AG04449 (cell line): ENCODE data around the gene PI4KB.
A peak's percentile ranks its signal among the peaks of the same experiment; 100 is the strongest.

Experiments
- CTCF ChIA-PET: fragments of 350-600 bp; formaldehyde crosslinking; extraction: SDS; loops from one replicate; lab custom pipeline; 2021; ENCODE audit warnings: antibody characterized with exemption; lab: Yijun Ruan, JAX
- POLR2A ChIA-PET: fragments of 400-600, 350-600 bp; formaldehyde crosslinking; extraction: SDS; loops from one replicate; lab custom pipeline; 2020; ENCODE audit warnings: antibody characterized with exemption, inconsistent platforms; lab: Yijun Ruan, JAX
- DNase-seq: peaks from one replicate; pipeline ENCODE4 v3.0.0-alpha.2; 2010; ENCODE audit warnings: low read depth, low spot score
- H3K4me3 ChIP-seq: 2 replicates; pipeline ENCODE4 v1.5.1; 2011; ENCODE audit warnings: low read depth, mild to moderate bottlenecking, control low read depth, low read length
- CTCF ChIP-seq: IDR thresholded peaks from one replicate; pipeline ENCODE4 v1.5.1; 2011; ENCODE audit warnings: mild to moderate bottlenecking, moderate library complexity, low read length, control low read depth, inconsistent platforms; ENCODE audit not compliant: insufficient read depth; ENCODE audit errors: missing control alignments

The PI4KB gene

GRCh38 chr1:151346769-151347522 is 19.7 kb upstream of the PI4KB start, which contains the start of gene RFX5:
TSS of gene RFX5 (minus strand) at chr1:151347252. CDS start at chr1:151346320, 932 bp downstream.
- no peak for TF ChIP-seq CTCF
- DNase-seq = peak; percentile 85
- POLR2A ChIA-PET = interaction anchor here (0.5 kb wide), 1 partner anchor 123 kb away, joined by 3 read pairs; no protein-coding TSS in a partner anchor
- H3K4me3 ChIP-seq = peak within 1 kb of the TSS; percentile 61
- CTCF ChIA-PET = interaction anchor here (0.8 to 1.4 kb wide), 2 partner anchors 36 to 50 kb away, joined by 3 to 4 read pairs; no protein-coding TSS in a partner anchor

GRCh38 chr1:151346082-151346768 is 19.0 kb upstream of the PI4KB start:
- no peak for TF ChIP-seq CTCF
- ChIA-PET CTCF (interaction anchor here (10.5 to 11.2 kb wide), 2 partner anchors 19 to 41 kb away, joined by 235 to 748 read pairs; partner anchors contain the start of gene PI4KB), POLR2A (interaction anchor here (0.7 kb wide), 1 partner anchor 41 kb away, joined by 5 read pairs; no protein-coding TSS in a partner anchor)

GRCh38 chr1:151344291-151344690 is 17.1 kb upstream of the PI4KB start:
- no peak overlapping the region for H3K4me3 ChIP-seq
- POLR2A ChIA-PET = interaction anchor here (1.5 kb wide), 1 partner anchor 43 kb away, joined by 3 read pairs; no protein-coding TSS in a partner anchor
- no peak for TF ChIP-seq CTCF
- DNase-seq = no peak
- CTCF ChIA-PET = interaction anchor here (1.0 to 11.2 kb wide), 3 partner anchors 17 to 53 kb away, joined by 3 to 748 read pairs (median 235); partner anchors contain the start of gene PI4KB

More at GRCh38 chr1:151346082-151346768, 19.0 kb upstream of the PI4KB start:
- no peak for DNase-seq
- H3K4me3 ChIP-seq = peak overlapping the region; percentile 61

- POLR2A ChIA-PET = interaction anchor here (1.5 kb wide), 1 partner anchor 43 kb away, joined by 3 read pairs; no protein-coding TSS in a partner anchor
- no peak overlapping the region for H3K4me3 ChIP-seq
- DNase-seq = no peak
- TF ChIP-seq CTCF = no peak
- CTCF ChIA-PET = interaction anchor here (1.0 to 11.2 kb wide), 3 partner anchors 16 to 54 kb away, joined by 3 to 748 read pairs (median 235); partner anchors contain the start of gene PI4KB
Measured at GRCh38 chr1:151343587-151343986, 16.4 kb upstream of the PI4KB start.

GRCh38 chr1:151342569-151342968 is 15.4 kb upstream of the PI4KB start:
- ChIA-PET CTCF (interaction anchor here (0.7 to 11.2 kb wide), 4 partner anchors 9 to 82 kb away, joined by 3 to 748 read pairs (median 144); partner anchors contain the start of gene PI4KB), POLR2A (no interaction called here)
- no peak for DNase-seq
- H3K4me3 ChIP-seq = no peak overlapping the region
- no peak for TF ChIP-seq CTCF
